B cell (primary cell): ENCODE data around the gene HOXD8. TPM values are rescaled to one million over a fixed set of nuclear protein-coding genes. Genes with fewer than 3 reads are reported as not detected.

Experiments
- ATAC-seq: fragments of 200-7000 bp; cut with Tn5 transposase; one replicate; pipeline ENCODE4 v1.10.0; 2021; ENCODE audit warnings: low read depth, mild to moderate bottlenecking, moderate number of reproducible peaks, moderate library complexity
- CTCF ChIA-PET: fragments of 350-600 bp; sonication (Branson Sonifier 250); formaldehyde crosslinking; loops from one replicate; lab custom pipeline; 2021; ENCODE audit warnings: antibody characterized with exemption, inconsistent platforms; lab: Charles Lee
- POLR2A ChIA-PET: fragments of 350-600 bp; sonication (Branson Sonifier 250); formaldehyde crosslinking; loops from one replicate; lab custom pipeline; 2021; ENCODE audit warnings: antibody characterized with exemption; lab: Charles Lee
- DNase-seq: peaks from one replicate; pipeline ENCODE4 v3.0.0; 2013
- H2AFZ ChIP-seq: 2 replicates; pipeline ENCODE4 v1.6.1; 2012; ENCODE audit warnings: mild to moderate bottlenecking, low read depth, low read length; ENCODE audit not compliant: insufficient read depth, poor library complexity, severe bottlenecking
- H3K27ac ChIP-seq, 2 donors: 1 replicate in 1 of 2; 2 replicates in 1 of 2; pipeline ENCODE4 v1.5.1; 2012 to 2013; ENCODE audit warnings: low read length in 2 of 2, mild to moderate bottlenecking in 2 of 2, moderate library complexity in 1 of 2
- H3K27me3 ChIP-seq, 4 experiments: fragments of 200-600 bp in 1 of 4; sonication (generic) in 1 of 4; replicated peaks in 1 of 4; 1 replicate in 2 of 4; 2 replicates in 2 of 4; pipeline versions ENCODE4 v1.6.1 to v1.7.0; 2013 to 2016; ENCODE audit warnings: low read length in 3 of 4, mild to moderate bottlenecking in 2 of 4, mixed read lengths in 1 of 4, moderate library complexity in 1 of 4; ENCODE audit not compliant: insufficient read depth in 4 of 4, control insufficient read depth in 3 of 4; ENCODE audit errors: control extremely low read depth in 1 of 4
- H3K36me3 ChIP-seq, 2 experiments: replicated peaks in 1 of 2; 1 replicate in 1 of 2; 2 replicates in 1 of 2; pipeline versions ENCODE4 v1.6.1 to v1.7.1; 2013; ENCODE audit warnings: low read length in 1 of 2; ENCODE audit not compliant: insufficient read depth in 2 of 2, control insufficient read depth in 1 of 2; ENCODE audit errors: control extremely low read depth in 1 of 2, extremely low read depth in 1 of 2
- H3K4me1 ChIP-seq, 2 donors: fragments of 200-600 bp in 1 of 2; sonication (generic) in 1 of 2; 1 replicate in 1 of 2; 2 replicates in 1 of 2; pipeline versions ENCODE4 v1.5.1 to v1.6.1; 2013 to 2017; ENCODE audit warnings: low read length in 2 of 2; ENCODE audit not compliant: control insufficient read depth in 2 of 2, insufficient read depth in 2 of 2
- H3K4me2 ChIP-seq: replicated peaks from 2 replicates; pipeline ENCODE3; 2012; ENCODE audit warnings: mild to moderate bottlenecking, low read depth, low read length; ENCODE audit not compliant: poor library complexity, severe bottlenecking
- H3K4me3 ChIP-seq, 5 experiments: fragments of 200-600 bp in 1 of 5; sonication (generic) in 1 of 5; 1 replicate in 3 of 5; 2 replicates in 2 of 5; pipeline versions ENCODE4 v1.5.1 to v1.7.0; 2011 to 2016; ENCODE audit warnings: low read length in 4 of 5, mild to moderate bottlenecking in 4 of 5, low read depth in 2 of 5, control low read depth in 1 of 5, moderate library complexity in 1 of 5; ENCODE audit not compliant: insufficient read depth in 1 of 5; ENCODE audit errors: control extremely low read depth in 1 of 5, extremely low read depth in 1 of 5
- H3K79me2 ChIP-seq: fragments of 200-600 bp; sonication (generic); one replicate; pipeline ENCODE4 v1.6.0; 2016; ENCODE audit warnings: low read length; ENCODE audit not compliant: control insufficient read depth, insufficient read depth
- H3K9ac ChIP-seq: fragments of 200-600 bp; sonication (generic); 2 replicates; pipeline ENCODE4 v1.6.1; 2017; ENCODE audit warnings: mild to moderate bottlenecking, low read length, moderate library complexity
- H3K9me3 ChIP-seq, 3 donors: one replicate each; pipeline versions ENCODE4 v1.6.1 to v1.7.1; 2013; ENCODE audit warnings: low read length in 2 of 3; ENCODE audit not compliant: control insufficient read depth in 2 of 3, insufficient read depth in 1 of 3; ENCODE audit errors: control extremely low read depth in 1 of 3
- H4K20me1 ChIP-seq: 2 replicates; pipeline ENCODE4 v1.6.0; 2012; ENCODE audit warnings: mild to moderate bottlenecking, low read length; ENCODE audit not compliant: insufficient read depth, control insufficient read depth, poor library complexity, severe bottlenecking
- H3K27ac Mint-ChIP-seq: one replicate; pipeline ENCODE4 v1.8.0; 2021; ENCODE audit warnings: mixed read lengths
- H3K27me3 Mint-ChIP-seq: one replicate; pipeline ENCODE4 v1.8.0; 2021; ENCODE audit warnings: mixed read lengths
- H3K4me1 Mint-ChIP-seq: one replicate; pipeline ENCODE4 v1.8.0; 2021; ENCODE audit warnings: mixed read lengths
- H3K4me3 Mint-ChIP-seq: one replicate; pipeline ENCODE4 v1.8.0; 2021; ENCODE audit warnings: mixed read lengths
- H3K9me3 Mint-ChIP-seq: one replicate; pipeline ENCODE4 v1.8.0; 2022; ENCODE audit warnings: mixed read lengths; ENCODE audit not compliant: insufficient read depth
- EZH2 ChIP-seq: IDR thresholded peaks from 2 replicates; pipeline ENCODE4 v1.6.1; 2012; ENCODE audit warnings: borderline replicate concordance, low read depth, mild to moderate bottlenecking, moderate library complexity, low read length; ENCODE audit not compliant: insufficient read depth, poor library complexity, severe bottlenecking
- WGBS: methylation state at CpG from one replicate; pipeline ENCODE4 v1.1.5; 2013; ENCODE audit warnings: missing lambda C conversion rate; ENCODE audit not compliant: insufficient coverage; 5-methylcytosine and 5-hydroxymethylcytosine counted together
- intact Hi-C: fragments of 100-400 bp; cut with micrococcal nuclease; formaldehyde crosslinking; loops from one replicate; pipeline ENCODE4 v1.10.0; 2022
- polyA plus RNA-seq: library from polyadenylated mRNA; depleted of rRNA; stranded (reverse); fragments of >200 nt; gene quantifications from 2 replicates; pipeline ENCODE4 v1.2.3, GENCODE V29; 2012
- total RNA-seq, 2 donors: library from RNA; stranded (reverse); fragments of 120-200 nt in 1 of 2; gene quantifications; 1 replicate in 1 of 2; 2 replicates in 1 of 2; pipeline versions ENCODE4 v1.2.3 to v1.2.4, GENCODE V29; 2013 to 2022
- TF ChIP-seq, protein P1 (sequence below): fragments of 200-600 bp; IDR thresholded peaks from one replicate; pipeline ENCODE4 v1.8.0; 2022; ENCODE audit warnings: antibody characterized with exemption, mild to moderate bottlenecking

The HOXD8 gene
- total and polyA plus RNA-seq, 2 donors (not counting 1 experiment from before 2014, with no cell fraction given): not detected

GRCh38 chr2:176128172-176128981, 1.1 kb upstream of the HOXD8 start:
- peaks cover 26 to 44% of the 10 kb centered on the region in 2 donors for H3K4me1 ChIP-seq
- WGBS: 11% methylated on average over 38 of the region's 49 CpGs
- ATAC-seq (no peak), DNase-seq (no peak)
- H3K27me3 ChIP-seq: peaks cover 0 to 85% (median 73%) of the 10 kb centered on the region in 4 experiments
- ChIA-PET POLR2A (no interaction called here), CTCF (interaction anchor here (0.6 to 4.6 kb wide), 20 partner anchors 10 to 1341 kb away, joined by 3 to 110 read pairs (median 6); no protein-coding TSS in a partner anchor)
- intact Hi-C loops: loop anchor here (5.0 kb wide), 1 partner anchor 1034 kb away; no protein-coding TSS in a partner anchor
- H3K79me2 ChIP-seq: no peaks in the 10 kb centered on the region
- no peak overlapping the region for H2AFZ ChIP-seq
- no peak overlapping the region for H3K4me3 ChIP-seq
- H3K9ac ChIP-seq: no peak overlapping the region
- Mint-ChIP-seq H3K4me1 (peaks cover 28% of the 10 kb centered on the region), H3K27ac (peak overlapping the region; percentile 15), H3K9me3 (no peaks in the 10 kb centered on the region), H3K27me3 (peaks cover 76% of the 10 kb centered on the region), H3K4me3 (peak overlapping the region; percentile 41)
- no peak overlapping the region for H3K27ac ChIP-seq
- H4K20me1 ChIP-seq: no peaks in the 10 kb centered on the region
- H3K9me3 ChIP-seq: peaks cover 0 to 27% (median 0%) of the 10 kb centered on the region in 3 donors
- H3K4me2 ChIP-seq: no peak overlapping the region
- peak; percentile 55 for TF ChIP-seq EZH2
- TF ChIP-seq, protein P1, sequence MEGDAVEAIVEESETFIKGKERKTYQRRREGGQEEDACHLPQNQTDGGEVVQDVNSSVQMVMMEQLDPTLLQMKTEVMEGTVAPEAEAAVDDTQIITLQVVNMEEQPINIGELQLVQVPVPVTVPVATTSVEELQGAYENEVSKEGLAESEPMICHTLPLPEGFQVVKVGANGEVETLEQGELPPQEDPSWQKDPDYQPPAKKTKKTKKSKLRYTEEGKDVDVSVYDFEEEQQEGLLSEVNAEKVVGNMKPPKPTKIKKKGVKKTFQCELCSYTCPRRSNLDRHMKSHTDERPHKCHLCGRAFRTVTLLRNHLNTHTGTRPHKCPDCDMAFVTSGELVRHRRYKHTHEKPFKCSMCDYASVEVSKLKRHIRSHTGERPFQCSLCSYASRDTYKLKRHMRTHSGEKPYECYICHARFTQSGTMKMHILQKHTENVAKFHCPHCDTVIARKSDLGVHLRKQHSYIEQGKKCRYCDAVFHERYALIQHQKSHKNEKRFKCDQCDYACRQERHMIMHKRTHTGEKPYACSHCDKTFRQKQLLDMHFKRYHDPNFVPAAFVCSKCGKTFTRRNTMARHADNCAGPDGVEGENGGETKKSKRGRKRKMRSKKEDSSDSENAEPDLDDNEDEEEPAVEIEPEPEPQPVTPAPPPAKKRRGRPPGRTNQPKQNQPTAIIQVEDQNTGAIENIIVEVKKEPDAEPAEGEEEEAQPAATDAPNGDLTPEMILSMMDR: no peak
- H3K36me3 ChIP-seq: no peaks in the 10 kb centered on the region

DNA sequence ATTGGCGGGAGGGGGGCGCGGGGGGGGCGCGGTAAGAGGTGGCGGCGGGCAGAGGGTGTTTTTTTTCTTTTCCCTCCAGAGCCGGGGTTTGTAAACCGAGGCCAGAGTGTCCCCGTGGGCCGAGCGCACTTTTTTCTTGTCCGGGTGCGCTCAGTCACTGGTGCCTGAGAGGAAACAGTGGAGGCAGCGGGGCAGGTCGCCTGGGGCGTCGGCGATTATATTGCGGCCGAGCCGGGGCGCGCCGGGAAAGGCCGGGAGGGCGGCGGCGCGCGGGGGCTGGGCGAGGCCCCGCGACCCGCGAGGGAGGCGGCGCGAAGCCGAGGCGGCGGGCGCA, 275 bp downstream of the HOXD8 start:
- peaks cover 0 to 21% (median 0%) of the 10 kb centered on the region in 3 donors for H3K9me3 ChIP-seq
- ChIA-PET POLR2A (no interaction called here), CTCF (interaction anchor here (1.0 to 1.6 kb wide), 4 partner anchors 32 to 522 kb away, joined by 3 to 4 read pairs (median 4); no protein-coding TSS in a partner anchor)
- Mint-ChIP-seq H3K27ac (no peak overlapping the region), H3K4me1 (peaks cover 26% of the 10 kb centered on the region), H3K27me3 (peaks cover 75% of the 10 kb centered on the region), H3K9me3 (no peaks in the 10 kb centered on the region), H3K4me3 (peak overlapping the region; percentile 23)
- no peak for TF ChIP-seq EZH2
- TF ChIP-seq, protein P1: no peak
- DNase-seq (no peak), ATAC-seq (no peak)
- intact Hi-C loops: loop anchor here (5.0 kb wide), 2 partner anchors 52 to 1033 kb away; no protein-coding TSS in a partner anchor
- peaks cover 0 to 84% (median 72%) of the 10 kb centered on the region in 4 experiments for H3K27me3 ChIP-seq
- WGBS: 6% methylated on average over 36 of the region's 43 CpGs
- peak overlapping the region; percentile 24 for H2AFZ ChIP-seq
- H3K79me2 ChIP-seq: no peaks in the 10 kb centered on the region
- no peak overlapping the region for H3K9ac ChIP-seq
- no peaks in the 10 kb centered on the region for H3K36me3 ChIP-seq
- no peak overlapping the region for H3K4me3 ChIP-seq
- peaks cover 26 to 38% of the 10 kb centered on the region in 2 donors for H3K4me1 ChIP-seq
- no peak overlapping the region for H3K27ac ChIP-seq
- peak overlapping the region; percentile 71 for H3K4me2 ChIP-seq
- H4K20me1 ChIP-seq: no peaks in the 10 kb centered on the region
